GM19328 (cell line): ENCODE data around the gene PXN.
A peak's percentile ranks its signal among the peaks of the same experiment; 100 is the strongest.

Source experiments
- ATAC-seq: cut with Tn5 transposase; IDR thresholded peaks from one replicate; pipeline ENCODE4 v1.9.1; 2021; ENCODE audit warnings: mild to moderate bottlenecking, moderate library complexity; ENCODE audit not compliant: unreplicated experiment

The PXN gene

DNA sequence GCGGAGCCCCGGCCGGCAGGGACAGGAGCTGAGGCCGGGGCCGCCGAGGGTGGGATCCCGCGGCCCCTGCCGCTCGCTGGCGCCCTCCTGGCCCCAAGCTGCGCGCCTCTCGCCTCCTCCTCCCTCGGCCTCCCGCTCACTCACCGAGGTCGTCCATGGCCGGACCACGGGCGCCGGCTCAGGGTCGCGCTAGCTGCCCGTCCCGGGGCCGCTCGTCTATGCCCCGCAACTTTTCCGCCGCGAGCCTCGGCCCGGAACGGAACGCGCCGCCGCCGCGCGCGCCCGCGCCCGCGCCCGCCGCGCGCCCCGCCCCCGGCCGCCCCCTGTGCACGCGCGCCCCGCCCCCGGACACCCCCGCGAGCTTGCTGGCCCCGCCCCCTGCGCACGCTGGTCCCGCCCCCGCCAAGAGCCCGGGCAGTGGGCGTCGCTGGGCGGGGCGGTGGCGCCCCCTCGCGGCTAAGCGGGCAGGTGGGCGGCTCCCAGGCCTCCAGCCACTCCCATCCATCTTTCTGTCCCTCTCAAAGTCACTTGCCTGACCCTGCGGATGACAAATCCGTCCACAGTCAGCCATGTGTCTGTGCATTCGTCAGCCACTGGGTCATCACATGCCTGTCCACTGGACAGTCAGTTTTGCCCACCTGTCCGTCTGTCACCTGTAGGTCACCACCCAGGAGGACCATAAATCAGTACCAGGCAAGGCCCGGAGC, at the start of gene PXN:
PXN (minus strand) TSS at position 258 of the 707 bp plus-strand sequence; CDS start at position 157, 101 bp downstream.
- peak; percentile 75 for ATAC-seq

DNA sequence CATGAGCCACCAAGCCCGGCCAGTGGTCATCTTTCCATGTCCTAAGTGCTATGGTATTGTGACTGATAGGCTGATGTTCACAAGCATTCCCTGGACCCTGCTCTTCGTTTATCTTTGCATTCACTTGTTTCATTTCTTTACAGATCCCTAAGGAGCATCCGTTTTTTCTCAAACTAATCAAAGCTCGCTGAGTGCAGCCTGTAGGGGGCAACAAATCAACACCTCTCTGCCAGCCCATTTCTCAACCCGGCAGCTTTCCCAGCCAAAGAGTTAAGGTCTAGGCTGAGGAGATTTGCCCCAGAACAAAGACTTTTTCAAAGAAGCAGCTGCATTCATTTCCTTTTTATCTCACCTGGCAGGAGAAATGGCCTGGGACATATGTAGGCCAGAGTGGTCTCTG, 48.7 kb upstream of the PXN start:
- ATAC-seq = no peak

DNA sequence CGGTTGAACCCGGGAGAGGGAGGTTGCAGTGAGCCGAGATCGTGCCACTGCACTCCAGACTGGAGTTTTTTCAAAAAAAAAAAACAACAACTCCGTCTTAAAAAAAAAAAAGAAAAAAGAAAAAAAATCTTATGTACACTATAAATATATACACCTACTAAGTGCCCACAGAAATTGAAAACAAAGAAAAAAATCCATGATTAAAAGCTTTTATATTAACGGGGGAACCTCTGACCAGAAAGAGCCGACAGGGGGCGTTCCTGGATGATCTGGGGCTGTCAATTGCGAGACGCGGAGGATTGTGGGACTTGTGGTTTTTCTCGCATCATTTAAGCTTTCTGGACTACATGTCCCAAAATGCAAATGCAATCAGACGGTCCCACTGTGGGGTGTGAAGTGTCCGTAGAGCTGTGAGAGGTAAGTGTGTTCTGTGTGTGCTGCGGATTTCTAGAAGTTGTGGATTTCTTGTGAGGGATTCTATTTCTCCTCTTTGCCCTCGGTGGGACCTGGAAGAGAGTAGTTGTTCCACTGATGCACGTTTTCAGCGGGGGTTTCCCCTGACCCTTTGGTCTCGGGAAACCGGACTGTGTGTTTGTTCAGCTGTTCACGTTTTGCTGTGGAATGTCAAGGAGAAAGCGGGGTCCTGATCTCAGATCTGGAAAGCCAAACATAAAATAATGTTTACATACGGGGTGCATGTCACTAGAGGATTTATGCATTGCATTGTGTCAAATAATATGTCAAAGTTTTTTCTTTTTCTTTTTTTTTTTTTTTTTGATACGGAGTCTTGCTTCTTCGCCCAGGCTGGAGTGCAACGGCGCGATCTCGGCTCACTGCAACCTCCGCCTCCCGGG, 36.7 kb upstream of the PXN start, which contains the start of gene SIRT4:
SIRT4 (plus strand) TSS at position 360 of the 854 bp plus-strand sequence. CDS start 1,241 bp downstream, outside the sequence.
- peak; percentile 97 for ATAC-seq

DNA sequence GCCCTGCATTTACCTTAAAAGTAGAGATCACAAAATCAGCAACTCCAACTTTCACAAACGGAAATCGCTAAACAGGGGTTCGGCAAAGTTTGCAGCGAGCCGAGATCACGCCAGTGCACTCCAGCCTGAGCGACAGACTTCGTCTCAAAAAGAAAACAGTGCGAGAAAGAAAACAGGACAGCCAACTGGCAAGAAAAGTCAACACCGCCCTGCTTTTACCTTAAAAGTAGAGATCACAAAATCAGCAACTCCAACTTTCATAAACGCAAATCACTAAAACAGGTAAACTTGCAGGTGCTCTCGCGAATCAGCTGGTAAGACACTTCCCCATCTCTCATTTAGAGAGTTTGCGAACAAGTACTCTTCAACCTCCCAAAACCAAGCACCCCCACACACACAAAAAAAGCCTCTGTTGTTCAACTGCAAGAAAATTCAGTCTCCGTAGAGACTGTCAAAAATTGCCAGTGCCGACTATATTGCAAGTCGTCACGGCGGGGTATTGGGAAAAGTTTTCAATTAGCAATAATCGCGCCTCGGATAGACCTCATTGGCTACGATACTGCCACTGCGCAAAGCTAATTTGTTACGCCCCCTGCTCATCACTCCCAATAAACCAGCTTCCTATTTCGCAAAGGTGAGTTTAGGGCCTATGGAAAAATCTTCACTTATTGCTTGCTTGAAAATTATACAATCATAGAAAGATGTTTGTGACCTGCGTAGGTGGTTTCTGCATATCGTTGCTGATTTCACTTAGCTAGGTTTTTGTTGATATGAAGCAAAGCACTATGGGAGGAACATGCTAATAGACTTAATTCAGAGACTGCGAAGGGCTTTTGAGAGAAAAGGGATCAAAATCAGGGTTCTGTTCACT, 27.4 kb upstream of the PXN start, which contains the start of gene RNU4-1:
RNU4-1 (minus strand) TSS at position 577 of the 871 bp plus-strand sequence.
- peak; percentile 37 for ATAC-seq

DNA sequence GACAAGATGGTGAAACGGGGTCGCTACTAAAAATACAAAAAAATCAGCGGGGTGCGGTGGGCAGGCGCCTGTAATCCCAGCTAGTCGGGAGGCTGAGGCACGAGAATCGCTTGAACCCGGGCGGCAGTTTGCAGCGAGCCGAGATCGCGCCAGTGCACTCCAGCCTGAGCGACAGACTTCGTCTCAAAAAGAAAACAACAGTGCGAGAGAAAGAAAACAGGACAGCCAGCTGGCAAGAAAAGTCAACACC, 26.8 kb upstream of the PXN start:
- peak; percentile 5 for ATAC-seq

DNA sequence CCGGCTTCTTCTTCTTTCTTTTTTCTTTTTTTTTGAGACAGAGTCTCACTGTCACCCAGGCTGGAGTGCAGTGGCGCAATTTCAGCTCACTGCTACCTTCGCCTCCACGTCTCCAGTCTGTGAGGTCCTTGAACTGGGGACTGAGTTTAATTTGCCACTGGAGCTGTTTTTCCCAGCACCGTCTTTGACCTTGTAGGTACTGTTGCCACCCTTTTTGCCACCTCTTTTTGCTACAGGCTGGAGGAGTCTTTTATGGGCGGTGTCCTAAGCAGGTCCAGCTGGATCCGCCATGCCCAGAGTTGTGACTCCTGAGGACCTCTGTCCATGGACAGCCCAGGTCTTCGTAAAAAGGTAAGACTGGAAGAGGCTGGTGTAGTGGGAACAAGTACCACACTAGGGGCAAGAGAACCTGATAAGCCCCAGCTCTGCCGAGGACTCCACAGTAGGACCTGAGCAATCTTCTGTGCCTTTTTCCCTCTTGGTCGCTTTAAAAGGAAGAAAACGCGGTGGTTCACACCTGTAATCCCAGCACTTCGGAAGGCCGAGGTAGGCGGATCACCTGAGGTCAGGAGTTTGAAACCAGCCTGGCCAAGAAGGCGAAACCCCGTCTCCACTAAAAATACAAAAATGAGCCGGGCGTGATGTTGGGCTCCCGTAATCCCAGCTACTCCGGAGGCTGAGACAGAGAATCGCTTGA, 25.2 kb upstream of the PXN start:
- ATAC-seq = no peak

DNA sequence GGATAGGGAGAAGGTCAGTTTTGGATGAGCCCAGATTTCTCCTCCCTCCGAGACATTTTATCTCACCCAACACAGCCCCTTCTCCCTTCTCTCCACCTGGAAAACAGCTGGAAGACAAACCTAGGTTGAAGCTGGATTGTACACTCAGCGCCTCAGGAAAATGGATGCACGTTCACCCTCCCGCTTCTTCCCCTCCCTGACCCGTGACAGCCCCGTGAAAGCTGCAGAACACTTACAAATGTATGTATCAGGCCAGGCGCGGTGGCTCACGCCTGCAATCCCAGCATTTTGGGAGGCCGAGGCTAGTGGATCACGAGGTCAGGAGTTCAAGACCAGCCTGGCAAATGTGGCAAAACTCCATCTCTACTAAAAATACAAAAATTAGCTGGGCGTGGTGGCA, 22.0 kb upstream of the PXN start:
- ATAC-seq = no peak

DNA sequence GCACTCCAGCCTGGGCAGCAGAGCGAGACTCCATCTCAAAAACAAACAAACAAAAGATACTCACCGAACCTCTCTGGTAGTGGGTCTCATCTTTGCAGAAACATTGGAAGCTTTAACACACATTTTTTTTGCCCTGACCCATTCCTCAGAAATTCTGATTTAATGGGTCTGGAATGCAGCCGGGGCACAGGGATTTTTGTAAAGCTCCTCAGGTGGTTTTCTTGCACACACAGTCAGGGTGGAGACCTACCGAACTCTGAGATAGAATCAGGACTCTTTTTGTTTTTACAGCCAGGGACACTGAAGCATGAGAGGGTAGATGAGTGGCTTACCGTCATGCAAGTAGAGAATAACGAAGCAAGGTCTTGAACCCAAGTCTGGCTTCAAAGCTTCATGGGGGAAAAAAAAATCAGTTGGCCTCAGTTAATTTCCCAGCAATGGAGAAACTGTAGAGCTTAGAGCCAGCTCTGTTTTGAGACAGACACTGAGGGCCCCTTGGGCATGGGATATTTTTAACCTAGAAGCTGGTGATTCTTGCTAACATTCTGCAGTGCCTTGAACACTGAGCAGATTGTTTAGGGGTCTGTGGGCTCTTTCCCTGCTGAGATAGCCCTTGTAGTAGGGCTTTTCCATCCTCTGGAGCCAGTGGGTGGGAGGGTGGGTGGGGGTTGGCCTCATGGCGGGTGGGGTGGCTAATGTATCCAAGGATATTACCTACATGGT, 21.4 kb upstream of the PXN start:
- ATAC-seq = no peak

DNA sequence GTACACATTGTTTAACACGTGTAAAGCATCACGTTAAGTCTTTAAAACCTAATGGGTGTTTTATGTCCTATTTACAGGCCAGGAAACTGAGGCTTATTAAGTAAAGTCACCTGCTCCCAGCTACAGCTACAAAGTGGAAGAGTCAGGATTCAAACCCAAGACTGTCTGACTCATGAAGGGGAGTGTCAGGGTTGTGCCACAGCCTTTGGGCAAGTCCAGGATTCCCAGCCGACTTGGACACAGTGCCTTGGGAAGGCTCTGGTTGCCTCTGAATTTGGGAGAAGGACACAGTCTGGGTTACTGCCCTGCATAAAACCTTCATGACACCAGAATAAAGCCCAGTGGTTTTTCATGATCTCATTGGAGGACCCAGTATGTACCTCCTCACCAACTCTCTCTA, 18.9 kb upstream of the PXN start:
- ATAC-seq = no peak

DNA sequence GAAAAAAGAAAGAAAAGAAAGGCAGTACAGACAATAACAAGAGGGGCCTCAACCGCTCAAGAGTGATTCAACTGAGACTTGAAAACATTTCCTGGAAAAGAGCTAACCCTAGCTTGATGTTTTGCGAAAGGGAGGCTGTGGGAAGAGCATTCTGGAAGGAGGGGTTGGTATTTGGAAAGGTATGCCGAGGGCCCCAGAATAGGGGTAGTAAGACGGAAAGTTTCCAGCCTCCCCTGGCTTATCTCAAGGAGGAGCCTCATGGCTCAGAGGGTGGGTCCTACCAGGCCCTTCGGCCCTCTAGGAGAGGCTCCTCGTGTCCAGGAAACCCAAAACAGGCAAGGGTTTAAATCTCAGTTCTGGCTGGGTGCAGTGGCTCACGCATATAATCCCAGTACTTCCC, 17.8 kb upstream of the PXN start:
- ATAC-seq = no peak

DNA sequence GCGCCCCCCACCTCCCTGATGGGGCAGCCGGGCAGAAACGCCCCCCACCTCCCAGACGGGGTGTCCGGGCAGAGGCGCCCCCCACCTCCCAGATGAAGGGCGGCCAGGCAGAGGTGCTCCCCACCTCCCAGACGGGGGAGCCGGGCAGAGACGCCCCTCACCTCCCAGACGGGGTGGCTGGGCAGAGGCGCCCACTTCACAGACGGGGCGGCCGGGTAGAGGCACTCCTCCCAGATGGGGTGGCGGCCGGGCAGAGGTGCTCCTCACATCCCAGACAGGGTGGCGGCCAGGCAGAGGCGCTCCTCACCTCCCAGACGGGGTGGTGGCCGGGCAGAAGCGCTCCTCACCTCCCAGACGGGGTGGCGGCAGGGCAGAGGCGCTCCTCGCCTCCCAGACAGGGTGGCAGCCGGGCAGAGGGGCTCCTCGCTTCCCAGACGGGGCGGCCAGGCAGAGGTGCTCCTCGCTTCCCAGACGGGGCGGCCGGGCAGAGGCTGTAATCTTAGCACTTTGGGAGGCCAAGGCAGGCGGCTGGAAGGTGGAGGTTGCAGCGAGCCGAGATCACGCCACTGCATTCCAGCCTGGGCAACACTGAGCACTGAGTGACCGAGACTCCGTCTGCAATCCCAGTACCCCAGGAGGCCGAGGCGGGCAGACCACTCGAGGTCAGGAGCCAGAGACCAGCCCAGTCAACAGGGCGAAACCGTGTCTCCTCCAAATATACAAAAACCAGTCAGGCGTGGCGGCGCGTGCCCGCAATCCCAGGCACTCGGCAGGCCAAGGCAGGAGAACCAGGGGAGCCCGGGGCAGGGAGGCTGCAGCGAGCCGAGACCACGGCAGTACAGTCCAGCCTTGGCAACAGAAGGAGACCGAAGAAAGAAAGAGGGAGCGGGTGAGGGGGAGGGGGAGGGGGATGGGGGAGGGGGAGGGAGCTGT, 12.9 kb upstream of the PXN start:
- no peak for ATAC-seq

DNA sequence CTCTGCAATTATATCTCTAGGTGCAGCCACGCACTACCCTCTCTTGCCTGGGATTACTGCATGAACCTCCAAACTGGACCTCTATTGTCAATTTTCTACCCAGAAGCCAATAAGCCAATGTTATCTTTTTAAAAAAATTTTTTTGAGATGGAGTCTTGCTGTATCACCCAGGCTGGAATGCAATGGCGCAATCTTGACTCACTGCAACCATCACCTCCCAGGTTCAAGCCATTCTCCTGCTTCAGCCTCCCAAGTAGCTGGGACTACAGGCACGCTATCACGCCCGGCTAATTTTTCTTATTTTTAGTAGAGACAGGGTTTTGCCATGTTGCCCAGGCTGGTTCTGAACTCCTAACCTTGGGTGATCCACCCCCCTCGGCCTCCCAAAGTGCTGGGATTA, 11.2 kb upstream of the PXN start:
- ATAC-seq = no peak

DNA sequence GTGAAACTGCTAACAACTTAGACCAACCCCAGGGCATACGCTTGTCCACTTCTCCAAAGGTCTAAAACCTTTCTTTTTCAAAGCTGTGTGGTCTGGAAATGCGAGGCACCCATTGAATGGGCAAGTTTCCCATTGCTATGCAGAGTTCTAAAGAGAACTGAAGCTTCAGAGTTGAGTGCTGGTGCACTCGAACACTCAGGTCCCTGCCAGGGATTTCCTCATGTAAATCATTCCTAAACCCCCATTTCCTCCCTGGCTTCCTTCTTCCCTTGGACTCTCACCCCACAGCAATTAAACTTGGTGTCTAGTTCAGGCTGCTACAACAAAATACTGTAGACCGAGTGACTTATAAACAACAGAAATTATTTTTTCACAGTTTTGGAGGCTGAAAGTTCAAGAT, 2.2 kb upstream of the PXN start:
- no peak for ATAC-seq

DNA sequence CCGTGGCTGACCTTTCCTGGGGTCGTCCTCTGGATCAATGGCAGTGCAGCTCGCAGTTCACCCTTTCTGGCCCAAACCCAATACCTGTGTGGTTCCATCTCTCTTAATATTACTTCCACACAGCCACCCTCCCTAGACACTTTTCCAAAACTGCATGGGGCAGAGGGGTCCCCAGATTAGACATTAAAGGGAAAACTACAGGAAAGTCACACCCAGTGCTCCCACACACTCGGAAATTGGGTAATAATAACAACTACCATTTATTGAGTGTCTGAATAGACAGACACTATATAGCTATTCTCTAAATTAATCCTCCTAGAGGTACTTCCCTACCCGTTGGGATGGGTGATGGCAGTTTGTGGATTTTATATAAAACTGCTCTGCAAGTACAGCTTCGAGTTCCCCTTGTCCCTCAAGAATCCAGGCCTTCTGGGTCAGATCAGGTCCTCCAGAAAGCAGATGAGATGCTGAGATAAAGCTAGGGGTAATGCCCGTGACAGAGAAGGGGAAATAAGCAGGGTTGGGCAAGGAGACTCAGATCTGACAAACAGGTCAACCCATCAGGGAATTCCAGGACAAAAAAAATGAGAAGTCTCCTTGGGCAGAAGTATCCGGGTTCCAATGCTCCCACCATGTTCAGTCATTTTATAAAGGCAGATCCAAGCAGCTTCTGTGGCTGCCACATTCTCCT, 795 bp upstream of the PXN start:
- ATAC-seq = no peak

DNA sequence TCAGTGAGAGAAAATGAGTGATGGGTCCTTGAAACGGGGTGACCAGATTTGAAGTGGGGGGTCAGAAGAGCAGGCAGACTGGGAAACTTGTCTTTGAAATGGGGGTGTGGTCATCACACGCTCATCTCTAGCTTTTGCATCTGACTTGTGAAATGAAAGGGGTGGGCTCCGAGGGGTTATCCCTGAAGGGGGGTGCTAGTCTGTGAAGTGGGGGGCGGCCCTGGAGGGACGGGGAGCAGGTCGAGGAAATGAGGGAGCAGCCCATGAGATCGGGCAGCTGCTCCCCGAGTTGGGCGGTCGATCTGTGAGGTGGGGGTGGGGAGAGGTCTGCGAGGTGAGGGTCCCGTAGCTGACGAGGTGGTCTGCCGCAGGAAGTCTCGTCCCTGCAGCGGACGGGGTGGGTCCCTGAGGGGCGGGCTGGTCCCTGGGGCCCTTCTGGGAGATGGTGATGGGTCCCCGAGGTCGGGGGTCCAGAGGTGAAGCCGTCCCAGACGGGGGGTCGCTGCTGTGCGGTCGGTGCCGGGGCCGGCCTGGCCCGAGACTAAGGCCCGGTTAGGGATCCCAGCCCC, 542 bp downstream of the PXN start:
- ATAC-seq = no peak

DNA sequence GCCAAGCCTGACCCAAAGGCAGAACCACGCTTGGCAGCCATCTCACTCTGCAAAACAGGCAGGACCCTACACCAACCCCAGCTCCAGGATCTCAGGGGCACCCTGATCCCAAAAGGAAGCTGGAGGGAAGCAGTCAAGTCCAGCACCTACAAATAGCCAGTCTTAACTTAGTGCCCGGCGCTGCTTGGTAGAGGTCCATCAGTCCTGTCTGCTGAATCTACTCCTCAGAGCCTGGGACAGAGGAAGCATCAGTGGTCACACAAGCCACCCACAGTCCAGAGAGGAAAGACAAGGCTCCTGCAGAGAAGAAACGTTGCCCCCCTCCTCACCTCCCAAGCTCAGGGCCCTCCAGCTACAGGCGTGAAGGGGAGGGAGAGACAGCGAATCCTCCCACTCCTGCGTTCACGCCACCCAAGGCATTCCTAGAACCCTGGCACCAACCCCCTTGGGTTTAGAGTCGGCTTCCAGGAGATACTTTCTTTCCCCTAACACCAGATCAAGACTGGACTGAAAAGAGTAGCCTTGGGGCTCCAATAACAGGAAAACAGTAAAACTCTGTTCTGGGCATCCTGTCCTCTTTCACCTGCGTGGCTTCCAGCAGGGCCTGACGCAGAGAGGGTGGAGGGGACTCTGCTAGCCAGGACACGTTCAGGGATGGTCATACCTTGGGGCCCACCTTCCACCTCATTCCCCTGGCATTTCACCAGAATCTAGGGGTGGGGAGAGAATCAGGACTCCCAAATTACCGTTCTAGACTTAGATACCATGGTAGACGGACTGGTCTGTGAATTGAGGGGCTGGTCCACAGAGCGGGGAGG, 1.2 kb downstream of the PXN start:
- ATAC-seq = no peak

DNA sequence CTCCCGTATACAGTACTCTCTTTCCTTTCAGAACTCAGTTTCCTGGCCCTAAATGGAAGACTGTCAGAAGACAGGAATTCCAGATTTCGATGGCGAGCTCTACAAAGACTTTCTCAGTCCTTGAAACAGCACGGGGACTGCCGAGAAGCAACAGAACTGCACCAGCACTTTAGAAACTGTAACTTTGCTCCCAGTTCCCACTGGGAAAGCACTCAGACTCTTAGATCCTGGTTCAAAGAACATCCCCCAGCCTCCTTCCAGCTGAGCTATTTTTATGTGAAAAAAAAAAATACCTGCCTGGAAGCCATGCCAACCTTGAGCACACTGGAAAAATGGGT, 1.8 kb downstream of the PXN start:
- ATAC-seq = no peak
